GM21367 (cell line): ENCODE measurements around the gene DYNC2LI1.

ENCODE experiments used
- ATAC-seq: cut with Tn5 transposase; IDR thresholded peaks from one replicate; pipeline ENCODE4 v1.9.1; 2021; ENCODE audit not compliant: unreplicated experiment

Gene DYNC2LI1

GRCh38 chr2:43841949-43842865 lies 68.4 kb downstream of the DYNC2LI1 start:
- no peak for ATAC-seq

DNA sequence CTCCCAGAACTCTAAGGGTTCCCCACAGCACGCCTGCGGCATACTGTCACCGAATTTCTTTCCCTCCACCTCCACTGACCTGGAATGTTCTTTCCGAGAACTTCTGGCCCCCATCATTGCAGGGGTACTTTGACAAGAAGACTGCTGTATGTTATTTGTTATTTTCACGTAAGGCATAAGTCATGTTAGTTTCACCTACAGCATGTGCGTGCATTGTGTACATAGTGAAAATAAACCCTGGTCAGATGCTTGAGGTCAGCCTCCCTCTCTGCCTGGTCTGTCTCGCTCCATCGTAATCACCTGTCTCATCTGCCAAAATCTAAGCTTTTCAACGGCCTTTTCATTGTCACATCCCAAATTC lies 69.0 kb downstream of the DYNC2LI1 start:
- ATAC-seq, result no peak

GRCh38 chr2:43845181-43845580 lies 71.3 kb downstream of the DYNC2LI1 start:
- ATAC-seq, result no peak

DNA sequence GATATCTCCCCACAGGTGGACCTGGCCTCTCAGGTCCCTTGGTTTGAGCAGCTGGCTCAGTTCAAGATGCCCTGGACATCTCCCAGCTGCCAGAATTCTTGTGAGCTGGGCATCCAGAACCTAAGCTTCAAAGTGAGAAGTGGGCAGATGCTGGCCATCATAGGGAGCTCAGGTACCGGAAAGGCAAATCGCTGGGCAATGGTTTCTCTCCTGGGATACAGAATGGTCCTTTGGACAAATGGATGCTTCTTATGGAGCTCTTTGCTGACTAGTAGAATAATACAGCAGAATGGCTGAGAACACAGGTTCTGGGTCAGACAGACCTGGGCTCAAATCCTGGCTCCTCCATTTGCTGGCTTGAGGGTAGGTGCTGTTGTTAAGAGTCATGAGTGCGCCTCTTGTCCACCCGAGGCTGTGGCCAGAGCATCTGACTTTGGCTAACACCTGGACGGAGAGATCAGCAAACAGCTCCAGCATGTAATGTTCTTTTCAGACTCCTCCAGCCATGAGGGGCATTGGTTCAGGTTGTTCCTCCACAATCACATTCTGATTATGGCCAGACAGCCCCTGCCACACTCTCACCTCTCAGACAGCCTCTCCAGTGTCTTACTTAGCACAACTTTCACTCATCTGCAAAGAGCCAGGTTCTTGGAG lies 72.4 kb downstream of the DYNC2LI1 start:
- ATAC-seq, result no peak

- no peak for ATAC-seq
Measured at GRCh38 chr2:43848214-43848613, 74.4 kb downstream of the DYNC2LI1 start.

DNA sequence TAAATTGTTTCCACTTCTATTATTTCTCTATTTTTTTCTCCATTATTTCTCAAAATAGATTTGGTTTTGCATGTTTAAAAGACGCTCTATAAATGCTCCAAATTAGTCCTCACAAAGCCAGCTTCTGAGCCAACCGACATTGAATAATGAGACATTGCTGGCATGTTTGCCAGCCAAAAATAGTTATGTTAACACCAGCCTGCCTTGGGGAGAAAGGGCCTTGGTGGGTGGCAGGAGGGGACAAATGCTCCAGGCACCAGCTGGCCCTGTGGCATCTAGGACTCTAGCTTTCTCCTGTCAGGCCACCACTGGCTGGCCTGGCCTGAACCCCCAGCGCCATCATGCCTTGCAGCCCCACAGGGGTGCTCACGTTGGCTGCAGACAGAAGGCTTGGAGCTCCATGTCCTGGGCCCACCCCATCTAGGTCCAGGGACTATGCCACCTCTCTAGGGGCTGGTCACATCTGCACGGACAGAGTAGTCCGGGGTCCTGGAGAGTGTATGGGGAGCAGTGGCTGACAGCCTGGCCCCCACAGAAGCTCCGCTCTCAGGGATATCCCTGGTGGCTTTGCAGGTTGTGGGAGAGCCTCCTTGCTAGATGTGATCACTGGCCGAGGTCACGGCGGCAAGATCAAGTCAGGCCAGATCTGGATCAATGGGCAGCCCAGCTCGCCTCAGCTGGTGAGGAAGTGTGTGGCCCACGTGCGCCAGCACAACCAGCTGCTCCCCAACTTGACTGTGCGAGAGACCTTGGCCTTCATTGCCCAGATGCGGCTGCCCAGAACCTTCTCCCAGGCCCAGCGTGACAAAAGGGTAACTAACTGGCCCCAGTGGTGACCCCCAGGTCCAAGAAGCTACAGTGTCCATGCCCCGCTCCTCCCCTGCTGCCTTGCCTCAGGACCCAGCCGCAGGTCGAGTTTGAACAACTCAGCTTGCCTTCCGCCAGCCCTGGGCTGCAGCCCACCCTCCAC lies 77.5 kb downstream of the DYNC2LI1 start:
- ATAC-seq, result no peak

GRCh38 chr2:43852196-43852730 lies 78.4 kb downstream of the DYNC2LI1 start:
- ATAC-seq, result no peak

DNA sequence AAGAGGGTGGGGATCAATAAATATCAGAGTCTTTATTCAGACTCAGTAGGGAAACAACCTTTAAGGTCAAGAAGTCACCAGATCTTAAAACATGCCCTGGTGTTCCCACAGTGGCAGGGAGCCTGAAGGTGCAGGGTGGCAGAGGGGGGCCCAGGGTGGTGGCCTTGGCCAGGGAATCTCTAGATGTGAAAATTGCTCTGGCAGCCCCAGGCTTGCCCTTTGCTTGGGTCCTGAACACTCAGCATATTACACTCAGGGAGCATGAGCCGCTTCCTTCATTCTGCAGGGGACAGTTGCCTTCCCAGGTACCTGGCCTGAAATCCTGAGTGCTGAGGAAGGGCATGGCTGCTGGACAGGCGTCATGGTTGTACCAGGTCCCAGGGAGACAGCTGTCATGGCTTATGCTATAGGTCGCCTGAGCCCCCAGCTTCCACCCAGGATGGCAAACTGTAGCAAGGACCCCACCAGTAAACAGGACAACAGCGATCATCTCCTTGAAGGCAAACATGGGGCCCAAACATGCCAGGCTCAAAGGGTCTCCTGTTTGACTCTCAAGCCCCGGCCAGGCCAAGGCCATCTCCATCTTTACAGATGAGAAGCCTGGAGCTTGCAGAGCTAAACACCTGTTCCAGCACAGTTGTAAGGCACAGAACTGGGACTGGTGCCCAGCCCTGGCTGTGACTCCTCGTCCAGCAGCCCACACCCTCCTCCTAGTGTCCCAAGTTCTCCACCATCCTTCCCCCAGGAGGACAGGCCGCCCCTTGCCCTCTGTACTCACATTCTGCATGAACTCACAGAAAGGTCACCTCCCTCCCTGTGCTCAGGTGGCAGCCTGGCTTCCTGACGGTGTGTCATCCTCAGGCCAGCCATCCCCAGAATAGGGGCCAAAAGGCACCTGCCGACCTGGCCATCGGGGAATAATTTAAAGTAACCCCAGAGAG lies 79.6 kb downstream of the DYNC2LI1 start:
- ATAC-seq, result no peak

- ATAC-seq, result no peak
Measured at GRCh38 chr2:43854671-43855070, 80.8 kb downstream of the DYNC2LI1 start.

DNA sequence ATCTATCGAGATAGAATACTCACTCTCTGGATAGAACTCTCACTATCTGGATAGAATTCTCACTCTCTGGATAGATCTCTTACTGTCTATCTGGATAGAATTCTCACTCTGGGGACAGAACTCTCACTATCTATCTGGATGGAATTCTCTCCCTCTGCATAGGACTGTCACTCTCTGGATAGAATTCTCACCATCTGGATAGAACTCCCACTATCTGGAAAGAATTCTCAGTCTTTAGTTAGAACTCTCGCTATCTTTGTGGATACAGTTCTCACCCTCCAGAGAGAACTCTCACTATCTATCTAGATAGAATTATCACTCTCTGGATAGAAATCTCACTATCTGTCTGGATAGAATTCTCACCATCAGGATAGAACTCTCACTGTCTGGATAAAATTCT lies 81.5 kb downstream of the DYNC2LI1 start:
- no peak for ATAC-seq
